ENCODE measurements around the gene TRIM44.

- TF ChIP-seq ZNF274 (IDR thresholded peaks at IDR 0.05; ENCODE audit: low read depth, low read length) (no peak), YY1 (IDR thresholded peaks at IDR 0.05; ENCODE audit: insufficient read depth, insufficient read length) (no peak), SUZ12 (IDR thresholded peaks at IDR 0.05; ENCODE audit: extremely low read depth, insufficient read depth, insufficient read length) (no peak)
Measured at GRCh38 chr11:35862666-35863065, 200.1 kb downstream of the TRIM44 start.

Data from NT2/D1 (cell line).